Daoy (cell line): ENCODE measurements around the gene IGSF9B. TPM values are rescaled to one million over a fixed set of nuclear protein-coding genes. Genes with fewer than 3 reads are reported as not detected.

Source experiments
- DNase-seq: peaks from one replicate; pipeline ENCODE4 v3.0.0-alpha.2; 2015; ENCODE audit warnings: low read depth
- total RNA-seq: library from RNA; depleted of rRNA; stranded (reverse); fragments of >200 nt; shearing (Covaris generic); gene quantifications from 2 replicates; pipeline ENCODE4 v1.2.3, GENCODE V29; 2014; rRNA removed

The IGSF9B gene
- total RNA-seq, 1 experiment from 2014 or later, result 1.3 TPM

- no peak for DNase-seq
Measured at GRCh38 chr11:133860151-133860550, 96.6 kb downstream of the IGSF9B start.

Other genes starting within 250 kb of the IGSF9B start
- gene SPATA19, start 111.5 kb downstream of the IGSF9B start, total RNA-seq, result not detected in 2 replicates
- 53.9 and 61.8 TPM in 2 replicates for gene JAM3, start 112.1 kb upstream of the IGSF9B start, total RNA-seq